Mucosa of gallbladder (tissue), 1 donor: Measurements from ENCODE around the gene CACNA1H. TPM values are rescaled to one million over a fixed set of nuclear protein-coding genes. Genes with fewer than 3 reads are reported as not detected.
"Not testable (repeated sequence)": the region's sequence is repeated elsewhere in the genome, so short reads cannot be mapped to it uniquely, and the experiment has no call there.

Source experiments
- DNase-seq: peaks from one replicate; pipeline ENCODE4 v3.0.0-alpha.2; 2020; ENCODE audit warnings: low spot score
- total RNA-seq: library from RNA; stranded (reverse); gene quantifications from one replicate; pipeline ENCODE4 v1.2.1, GENCODE V29; 2021
- donor health status: DM: no; HTN: no; CAD: no.

CACNA1H gene
- total RNA-seq, 1 donor from 2014 or later: 133 TPM

DNA sequence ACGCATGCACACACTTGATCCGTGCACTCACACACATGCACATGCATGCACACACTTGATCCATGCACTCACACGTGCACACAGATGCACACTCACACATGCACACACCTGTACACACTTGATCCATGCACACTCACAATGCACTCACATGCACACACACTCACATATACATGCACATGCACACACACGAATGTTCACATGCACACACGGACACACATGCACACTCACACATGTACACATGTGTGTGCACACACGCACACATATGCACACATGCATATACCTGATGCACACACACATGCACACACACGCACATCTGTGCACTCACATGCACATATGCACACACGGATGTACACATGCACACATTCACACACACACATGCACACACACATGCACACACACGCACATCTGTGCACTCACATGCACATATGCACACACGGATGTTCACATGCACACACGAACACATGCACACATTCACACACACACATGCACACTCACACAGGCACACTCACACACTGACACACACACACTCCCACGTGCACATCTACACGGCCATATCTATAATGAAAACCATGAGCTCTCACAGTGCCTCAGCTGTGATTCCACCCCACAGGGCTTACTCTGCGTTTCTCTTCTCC, 95.1 kb downstream of the CACNA1H start:
- not testable (repeated sequence) for DNase-seq

DNA sequence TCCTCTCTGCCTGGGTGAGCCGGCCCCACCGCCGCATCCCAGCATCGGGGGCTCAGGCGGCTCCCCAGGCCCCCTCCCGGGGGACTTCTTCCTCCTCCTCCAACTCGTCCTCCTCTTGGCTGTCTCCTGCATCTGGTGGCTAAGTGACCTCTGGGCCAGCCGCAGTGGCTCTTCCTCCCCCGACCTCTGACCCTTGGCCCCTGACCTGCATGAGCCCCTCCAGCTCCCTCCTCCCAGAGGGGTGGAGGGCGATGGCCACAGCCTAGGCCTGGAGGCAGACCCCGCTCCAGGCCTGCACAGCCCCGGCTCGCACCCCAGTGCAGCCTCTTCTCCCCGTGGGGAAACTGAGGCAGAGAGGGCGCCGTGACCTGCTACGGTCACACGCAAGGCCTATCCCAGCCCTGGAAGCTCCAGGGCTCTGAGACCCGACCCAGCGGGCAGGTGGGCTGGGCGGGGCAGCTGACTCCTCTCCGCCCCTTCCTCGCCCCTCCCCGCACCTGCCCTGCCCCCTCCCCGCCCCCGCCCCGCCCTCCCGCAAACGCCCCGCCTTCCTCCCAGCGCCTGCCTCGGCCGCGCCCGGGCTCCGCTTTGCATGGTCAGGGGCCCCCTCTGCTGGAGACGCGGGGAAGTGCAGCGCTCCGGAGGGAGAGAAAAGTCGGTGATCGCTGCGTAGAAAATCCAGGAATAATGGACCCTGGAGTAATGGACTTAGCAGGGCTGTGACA, 96.3 kb downstream of the CACNA1H start:
- DNase-seq: not testable (repeated sequence)

DNA sequence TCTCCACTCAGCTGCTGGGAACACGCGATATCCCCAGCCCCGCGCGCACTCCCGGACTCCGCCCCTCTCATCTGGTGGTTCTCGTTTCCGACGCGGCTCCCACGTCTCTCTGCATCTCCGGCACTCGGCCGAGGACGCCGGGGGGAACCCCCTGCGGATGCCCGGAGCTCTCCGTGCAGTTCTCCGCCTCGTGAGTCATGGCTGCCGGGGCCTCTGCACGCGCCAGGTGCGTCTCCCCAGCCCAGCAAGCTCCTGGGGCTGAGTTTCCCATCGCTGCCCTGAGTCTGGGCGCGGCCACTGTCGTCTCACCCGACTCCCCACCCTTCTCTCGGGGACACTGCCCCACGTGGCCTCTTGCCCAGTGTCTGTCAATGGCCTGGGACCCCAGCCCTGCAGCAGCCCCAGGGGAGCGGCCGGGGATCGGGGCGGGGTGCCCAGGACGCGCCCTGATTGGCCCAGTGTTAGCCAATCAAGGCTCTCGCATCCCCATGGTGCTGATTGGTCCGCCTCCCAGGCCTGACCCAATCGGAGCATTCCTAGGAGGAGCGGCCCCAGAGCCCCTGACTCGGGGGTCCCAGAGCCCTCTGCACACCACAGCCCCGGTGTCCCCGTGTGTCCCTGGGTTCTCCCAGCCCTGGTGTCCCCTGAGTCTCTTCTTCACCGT, 100.9 kb downstream of the CACNA1H start:
- not testable (repeated sequence) for DNase-seq

DNA sequence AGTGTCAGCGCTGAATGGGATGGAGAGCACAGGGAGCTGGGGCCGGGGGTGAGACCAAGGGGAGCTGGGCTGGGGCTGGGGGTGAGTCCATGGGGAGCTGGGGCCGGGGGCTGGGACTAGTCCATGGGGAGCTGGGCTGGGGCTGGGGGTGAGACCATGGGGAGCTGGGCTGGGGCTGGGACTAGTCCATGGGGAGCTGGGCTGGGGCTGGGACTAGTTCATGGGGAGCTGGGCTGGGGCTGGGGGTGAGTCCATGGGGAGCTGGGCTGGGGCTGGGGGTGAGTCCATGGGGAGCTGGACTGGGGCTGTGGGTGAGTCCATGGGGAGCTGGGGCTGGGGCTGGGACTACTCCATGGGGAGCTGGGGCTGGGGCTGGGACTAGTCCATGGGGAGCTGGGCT, 101.9 kb downstream of the CACNA1H start:
- not testable (repeated sequence) for DNase-seq

DNA sequence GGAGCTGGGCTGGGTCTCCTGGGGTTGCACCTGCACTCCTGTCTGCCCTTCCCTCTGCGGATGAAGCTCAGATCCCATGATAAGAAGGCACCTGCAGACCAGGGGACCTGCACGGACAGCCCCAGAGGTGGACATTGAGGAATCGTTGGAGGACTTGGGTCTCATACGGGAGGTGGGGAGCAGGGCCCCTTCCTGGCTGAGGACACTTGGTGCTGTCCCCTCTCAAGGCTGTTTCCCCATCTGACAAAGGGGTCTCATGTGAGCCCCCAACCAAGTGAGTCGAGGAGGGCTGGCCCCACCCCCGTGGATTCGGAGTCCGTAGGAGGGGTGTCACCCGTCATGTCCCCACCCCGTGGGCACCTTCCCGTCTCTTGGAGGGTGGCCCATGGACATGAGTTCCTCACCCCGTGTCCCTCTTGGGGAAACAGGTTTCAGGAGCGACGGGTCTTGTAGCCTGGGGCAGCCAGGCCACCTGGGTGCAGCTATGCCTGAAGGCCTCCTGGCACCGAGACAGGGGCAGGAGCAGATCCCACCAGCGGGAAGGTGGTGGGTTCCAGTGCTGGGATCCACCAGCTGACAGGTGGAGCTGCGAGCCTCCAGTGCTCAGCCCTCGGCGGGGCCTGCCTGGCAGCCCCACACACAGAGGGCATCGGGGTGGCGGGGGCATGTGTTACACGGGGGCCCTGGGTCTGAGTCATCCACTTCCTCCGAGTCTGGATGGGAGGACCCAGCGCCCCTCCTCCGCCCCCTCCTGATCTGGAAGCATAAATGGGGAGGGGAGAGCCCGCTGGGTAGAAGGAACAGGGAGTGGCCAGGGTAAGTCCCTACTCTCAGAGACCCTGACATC, 102.6 kb downstream of the CACNA1H start, which contains the start of gene TPSD1:
Gene TPSD1 (plus strand): TSS at position 794 of the 847 bp plus-strand sequence. CDS start 212 bp downstream, outside the sequence.
- DNase-seq: not testable (repeated sequence)

DNA sequence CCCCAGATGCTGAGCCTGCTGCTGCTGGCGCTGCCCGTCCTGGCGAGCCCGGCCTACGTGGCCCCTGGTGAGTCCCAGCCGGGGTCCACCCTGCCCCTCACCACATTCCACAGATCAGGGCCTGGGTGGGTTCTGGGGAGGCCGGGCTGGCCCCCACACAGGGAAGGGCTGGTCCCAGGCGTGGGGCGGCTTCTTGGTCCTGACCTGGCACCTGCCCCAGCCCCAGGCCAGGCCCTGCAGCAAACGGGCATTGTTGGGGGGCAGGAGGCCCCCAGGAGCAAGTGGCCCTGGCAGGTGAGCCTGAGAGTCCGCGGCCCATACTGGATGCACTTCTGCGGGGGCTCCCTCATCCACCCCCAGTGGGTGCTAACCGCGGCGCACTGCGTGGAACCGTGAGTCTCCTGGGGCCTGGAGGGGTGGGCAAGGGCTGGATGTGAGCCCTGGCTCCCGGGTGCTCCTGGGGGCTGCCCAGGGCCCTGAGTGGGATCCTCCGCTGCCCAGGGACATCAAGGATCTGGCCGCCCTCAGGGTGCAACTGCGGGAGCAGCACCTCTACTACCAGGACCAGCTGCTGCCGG, 103.5 kb downstream of the CACNA1H start:
- DNase-seq: not testable (repeated sequence)

DNA sequence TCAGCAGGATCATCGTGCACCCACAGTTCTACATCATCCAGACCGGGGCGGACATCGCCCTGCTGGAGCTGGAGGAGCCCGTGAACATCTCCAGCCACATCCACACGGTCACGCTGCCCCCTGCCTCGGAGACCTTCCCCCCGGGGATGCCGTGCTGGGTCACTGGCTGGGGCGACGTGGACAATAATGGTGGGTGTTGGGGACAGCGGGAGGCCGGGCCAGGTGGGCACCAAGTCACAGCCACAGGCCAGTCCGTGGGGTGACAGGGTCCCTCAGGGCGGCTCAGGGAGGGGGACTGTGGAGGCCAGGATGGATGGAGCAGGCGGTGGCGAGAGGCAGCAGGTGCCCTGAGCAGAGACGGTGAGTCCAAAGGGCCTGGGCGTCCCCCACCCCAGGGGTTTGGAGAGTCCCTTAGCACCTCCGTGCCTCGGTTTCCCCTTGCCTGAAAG, 104.0 kb downstream of the CACNA1H start:
- no peak for DNase-seq

DNA sequence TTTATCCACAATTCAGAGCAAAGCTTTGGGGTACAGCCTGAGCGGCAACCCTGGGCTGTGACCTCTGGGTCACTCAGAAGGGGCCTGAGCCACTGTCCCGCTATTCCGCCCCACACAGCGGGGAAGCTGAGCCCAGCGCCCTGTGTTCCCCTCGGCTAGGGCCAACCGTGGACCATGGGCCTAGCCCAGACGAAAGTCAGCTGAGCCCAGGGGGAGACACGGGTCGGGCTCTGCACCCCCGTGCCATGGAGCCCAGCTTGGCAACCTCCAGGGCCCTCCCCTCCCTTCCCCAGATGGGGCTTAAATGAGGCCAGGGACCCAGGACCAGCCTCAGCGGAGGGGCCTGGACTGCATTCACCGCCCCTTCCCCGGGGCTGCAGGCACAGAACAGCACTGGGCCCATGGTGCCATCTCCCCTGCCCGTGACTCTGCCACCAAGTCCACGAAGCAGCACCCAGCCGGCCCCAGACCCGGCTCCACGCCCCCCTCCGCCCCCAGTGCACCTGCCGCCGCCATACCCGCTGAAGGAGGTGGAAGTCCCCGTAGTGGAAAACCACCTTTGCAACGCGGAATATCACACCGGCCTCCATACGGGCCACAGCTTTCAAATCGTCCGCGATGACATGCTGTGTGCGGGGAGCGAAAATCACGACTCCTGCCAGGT, 104.8 kb downstream of the CACNA1H start:
- DNase-seq: no peak

DNA sequence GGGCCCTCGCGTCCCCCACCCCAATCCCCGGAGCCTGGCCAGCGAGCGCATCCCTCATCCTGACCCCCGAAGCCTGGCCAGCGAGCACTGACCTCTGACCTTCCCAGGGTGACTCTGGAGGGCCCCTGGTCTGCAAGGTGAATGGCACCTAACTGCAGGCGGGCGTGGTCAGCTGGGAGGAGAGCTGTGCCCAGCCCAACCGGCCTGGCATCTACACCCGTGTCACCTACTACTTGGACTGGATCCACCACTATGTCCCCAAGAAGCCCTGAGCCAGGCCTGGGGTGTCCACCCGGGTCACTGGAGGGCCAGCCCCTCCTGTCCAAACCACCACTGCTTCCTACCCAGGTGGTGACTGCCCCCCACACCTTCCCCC, 105.3 kb downstream of the CACNA1H start:
- DNase-seq: no peak

DNA sequence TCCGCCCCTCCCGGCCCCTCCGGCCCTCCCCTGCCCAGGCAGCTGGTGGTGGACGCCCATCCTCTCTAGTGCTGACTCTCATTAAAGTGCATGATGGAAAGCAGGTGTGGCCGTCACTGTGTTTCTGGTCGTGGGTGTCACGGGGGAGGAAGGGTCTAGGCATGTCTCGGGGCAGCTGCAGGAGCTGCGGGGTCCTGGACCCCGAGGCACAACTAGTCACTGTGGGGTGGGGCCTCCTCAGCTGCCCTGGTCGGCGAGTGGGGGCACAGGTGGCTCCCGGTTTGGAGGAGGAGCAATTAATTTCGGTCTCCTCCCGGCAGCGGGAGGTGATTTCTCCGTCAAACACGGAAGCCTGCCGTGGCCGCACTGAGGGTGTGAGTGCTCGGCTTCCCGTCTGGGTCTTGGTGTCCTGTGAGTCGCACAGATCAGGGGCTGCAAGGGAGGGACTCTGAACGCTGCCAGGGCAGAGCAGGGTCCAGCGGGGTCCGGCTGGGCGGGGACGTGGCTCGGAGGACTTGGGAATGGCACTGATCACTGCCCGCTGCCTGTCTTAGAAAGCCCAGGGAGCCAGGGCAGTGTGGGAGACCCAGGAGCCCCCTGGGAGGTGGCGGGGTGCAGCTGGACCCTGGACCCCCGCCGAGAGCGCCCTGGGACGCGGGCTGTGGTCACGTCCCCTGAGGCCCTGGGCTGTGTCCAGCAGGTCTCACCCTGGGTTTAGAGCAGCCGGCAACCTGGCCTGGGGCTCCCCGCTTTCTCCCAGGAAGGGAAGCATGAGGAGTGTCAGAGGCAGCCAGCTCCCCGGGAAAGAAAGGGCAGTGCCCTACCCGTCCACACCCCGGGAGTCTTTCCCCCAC, 106.2 kb downstream of the CACNA1H start:
- no peak for DNase-seq

DNA sequence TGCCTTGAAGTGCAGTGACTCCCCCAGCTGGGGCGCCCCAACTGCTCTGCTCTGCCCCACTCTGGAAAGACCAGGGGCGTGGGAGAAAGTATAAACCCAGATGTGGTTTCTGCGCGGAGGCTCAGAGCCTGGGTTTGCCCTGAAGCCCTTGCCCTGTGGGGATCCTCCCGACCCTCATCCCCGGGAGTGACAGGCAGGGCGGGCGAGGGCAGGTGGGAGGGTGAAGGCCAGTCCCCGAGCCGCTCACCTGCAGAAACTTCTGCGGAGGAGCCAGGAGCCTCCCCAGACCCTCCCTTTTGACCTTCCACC, 106.8 kb downstream of the CACNA1H start:
- DNase-seq: no peak

DNA sequence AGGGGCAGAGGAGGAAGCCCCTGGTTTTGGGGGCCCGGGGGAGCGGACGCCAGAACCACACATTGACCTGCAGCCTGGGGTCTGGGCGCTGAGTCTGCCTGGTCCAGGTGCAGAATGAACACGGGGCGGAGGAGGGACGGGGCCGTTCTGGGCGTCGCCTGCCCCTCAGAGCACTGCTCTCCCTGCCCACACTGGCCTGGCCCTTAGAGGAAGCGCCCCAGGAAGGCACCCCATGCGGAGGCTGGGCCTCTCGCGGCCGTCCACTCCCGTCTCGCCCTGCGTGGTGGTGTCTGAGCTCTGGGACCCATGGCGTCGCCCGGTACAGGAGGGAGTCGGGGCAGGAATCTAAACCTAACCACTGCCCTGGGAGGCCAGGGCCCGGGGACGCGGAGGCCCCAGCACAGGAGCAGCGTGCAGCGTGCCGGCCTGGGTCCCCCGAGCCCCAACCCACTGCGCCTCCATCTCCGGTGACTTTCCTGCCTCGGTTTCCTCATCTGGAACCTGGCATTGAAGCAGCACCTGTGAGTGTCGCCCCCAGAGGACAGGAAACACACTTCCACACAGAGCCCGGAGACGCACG, 107.3 kb downstream of the CACNA1H start:
- no peak for DNase-seq

DNA sequence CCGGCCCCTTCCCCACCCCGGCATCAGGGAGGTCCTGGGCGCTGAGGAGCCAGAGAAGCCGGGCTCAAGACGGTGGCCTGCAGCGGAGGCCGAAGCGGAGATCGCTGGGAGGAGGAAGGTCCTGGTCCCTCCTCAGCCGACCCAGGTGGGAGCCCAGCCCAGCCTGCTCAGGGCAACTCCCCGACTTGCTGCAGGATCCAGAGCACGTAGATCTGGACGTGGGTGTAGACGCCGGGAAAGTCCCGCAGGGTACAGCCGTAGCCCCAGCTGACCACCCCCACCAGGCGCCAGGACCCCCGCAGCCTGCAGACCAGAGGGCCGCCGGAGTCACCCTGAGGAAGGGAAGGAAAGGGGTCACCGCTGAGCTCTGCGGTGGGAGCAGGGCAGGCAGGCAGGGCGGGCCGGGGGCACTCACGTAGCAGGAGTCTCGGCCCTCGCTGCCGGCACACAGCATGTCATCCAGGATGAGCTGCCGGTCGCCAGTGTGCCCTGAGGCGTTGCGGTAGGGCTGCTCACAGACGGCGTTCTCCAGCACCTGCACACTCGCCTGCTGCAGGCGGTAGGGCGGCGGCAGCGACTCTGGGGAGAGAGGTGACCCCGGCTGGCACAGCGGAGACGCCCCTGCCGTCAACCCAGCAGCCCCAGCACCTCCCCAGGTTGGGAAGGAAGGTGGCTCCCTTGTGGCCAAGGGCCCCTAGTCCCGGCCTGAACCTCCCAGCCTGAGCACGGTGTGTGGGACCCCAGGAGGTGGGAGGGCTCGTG, 108.4 kb downstream of the CACNA1H start:
- DNase-seq: no peak

DNA sequence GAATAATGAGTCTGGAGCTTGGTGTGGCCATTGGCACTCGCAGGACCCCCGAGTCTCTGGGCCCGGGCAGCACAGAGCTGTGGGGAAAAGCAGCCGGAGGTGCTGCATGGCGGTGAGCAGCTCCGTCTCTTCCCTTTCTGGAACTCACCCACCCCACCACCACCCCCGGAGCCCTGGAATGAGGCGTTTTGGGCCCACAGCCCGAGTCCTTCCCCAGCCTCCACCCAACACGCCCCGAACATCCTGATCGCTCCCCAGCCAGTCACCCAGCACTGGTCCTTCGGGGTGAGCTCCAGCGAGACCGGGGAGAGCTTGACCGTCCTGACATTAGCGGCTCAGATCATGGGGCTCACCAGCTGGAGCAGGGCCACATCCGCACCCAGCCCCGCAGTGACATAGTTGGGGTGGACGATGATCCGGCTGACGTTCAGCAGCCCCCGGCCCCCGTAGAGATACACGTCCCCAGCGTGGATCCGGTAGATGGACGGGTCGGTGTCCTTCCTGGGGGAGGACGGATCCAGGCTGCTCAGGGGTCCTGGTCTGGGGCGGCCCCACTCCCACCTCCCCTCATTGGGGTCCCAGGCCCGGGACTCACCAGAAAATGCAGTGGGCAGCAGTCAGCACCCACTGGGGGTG, 109.4 kb downstream of the CACNA1H start:
- no peak for DNase-seq

DNA sequence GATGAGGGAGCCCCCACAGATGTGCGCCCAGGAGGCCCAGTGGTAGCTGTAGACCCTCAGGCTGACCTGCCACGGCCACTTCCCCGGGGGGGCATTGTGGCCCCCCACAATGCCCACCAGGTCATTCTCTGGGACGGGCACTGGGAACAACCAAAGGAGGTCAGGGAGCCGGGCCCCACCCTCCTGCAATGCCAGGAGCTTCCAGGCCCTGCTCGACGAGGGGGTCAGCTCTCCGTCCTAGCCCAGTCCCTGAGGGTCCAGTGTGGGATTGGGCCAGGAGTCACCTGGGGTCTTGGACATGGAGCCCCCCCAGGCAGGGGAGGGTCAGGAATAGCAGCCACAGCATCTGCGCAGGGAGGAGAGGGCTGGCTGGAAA, 109.9 kb downstream of the CACNA1H start:
- DNase-seq: no peak

DNA sequence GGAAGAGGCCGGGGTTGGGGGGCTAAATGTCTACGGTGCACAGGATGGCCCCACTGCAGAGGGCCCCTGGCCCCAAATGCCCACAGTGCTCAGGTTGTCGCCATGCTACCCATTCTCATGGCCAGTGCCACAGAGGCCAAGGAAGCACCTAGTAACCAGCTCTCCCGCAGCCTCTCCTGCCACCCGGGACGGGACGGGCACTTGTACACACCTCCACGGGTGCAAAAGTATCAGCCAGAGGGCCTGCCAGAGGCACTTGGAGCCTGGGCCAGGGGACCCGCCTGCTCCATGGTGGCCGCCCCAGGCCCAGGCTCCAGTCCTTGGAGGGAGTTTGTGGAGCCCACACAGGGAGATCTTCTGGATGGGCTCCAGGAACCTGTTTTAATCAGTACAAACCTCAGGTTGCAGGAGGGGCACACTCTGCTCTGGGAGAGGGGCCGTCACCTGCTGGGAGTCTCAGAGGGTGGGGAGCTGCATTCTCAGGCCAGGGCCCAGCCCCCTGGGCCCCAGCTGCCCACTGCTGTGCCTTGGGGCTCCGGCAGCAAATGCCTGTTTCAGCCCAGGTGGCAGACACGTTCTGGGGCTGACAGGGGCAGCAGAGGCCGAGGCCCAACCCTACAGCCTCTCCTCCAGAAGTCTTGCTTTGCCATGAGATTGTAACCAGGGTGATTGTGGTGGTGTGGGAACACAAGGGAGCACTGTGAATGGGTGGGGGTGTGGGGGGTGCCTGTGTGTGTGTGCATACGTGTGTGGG, 110.9 kb downstream of the CACNA1H start:
- DNase-seq: no peak

DNA sequence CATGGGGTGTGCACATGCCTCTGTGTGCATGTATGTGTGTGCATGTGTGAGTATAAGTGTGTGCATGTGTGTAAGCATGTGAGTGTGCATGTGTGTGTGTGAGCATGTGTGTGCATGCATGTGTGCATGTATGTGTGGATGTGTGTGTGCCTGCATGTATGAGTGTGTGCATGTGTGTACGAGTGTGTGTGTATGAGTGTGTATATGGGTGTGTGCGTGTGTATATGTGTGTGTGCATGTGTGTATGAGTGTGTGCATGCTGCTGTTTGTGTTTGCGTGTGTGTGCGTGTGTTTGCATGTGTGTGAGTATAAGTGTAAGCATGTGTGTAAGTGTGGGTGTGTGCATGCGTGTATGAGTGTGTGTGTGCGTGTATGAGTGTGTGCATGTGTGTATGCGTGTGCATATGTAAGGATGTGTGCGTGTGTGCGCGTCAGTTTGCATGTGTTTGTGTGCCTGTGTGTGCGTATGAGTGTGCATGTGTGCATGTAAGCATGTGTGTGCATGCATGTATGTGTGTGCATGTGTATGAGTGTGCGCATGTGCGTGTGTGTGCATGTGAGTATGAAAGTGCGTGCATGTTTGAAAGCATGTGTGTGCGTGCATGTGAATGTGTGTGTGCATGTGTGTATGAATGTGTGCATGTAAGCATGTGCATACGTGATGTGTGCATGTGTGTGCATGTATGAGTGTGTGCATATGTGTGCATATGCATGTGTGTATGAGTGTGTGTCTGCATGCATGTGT, 111.6 kb downstream of the CACNA1H start:
- no peak for DNase-seq
